Left lung (tissue), 10 donors: ENCODE results near the gene EHMT1. TPM values are rescaled to one million over a fixed set of nuclear protein-coding genes. Genes with fewer than 3 reads are reported as not detected.

ENCODE experiments used
- ATAC-seq: fragments of 200-7000 bp; cut with Tn5 transposase; one replicate; pipeline ENCODE4 v1.9.1; 2020; ENCODE audit warnings: moderate library complexity
- DNase-seq, 4 donors: peaks; one replicate each; pipeline ENCODE4 v3.0.0-alpha.2; 2013 to 2020
- H3K27ac ChIP-seq, 2 donors: fragments of 200-600 bp; sonication (generic) in 1 of 2; one replicate each; pipeline versions ENCODE4 v1.5.0 to v1.8.0; 2020 to 2021
- H3K27me3 ChIP-seq, 2 donors: fragments of 200-600 bp; sonication (generic) in 1 of 2; one replicate each; pipeline versions ENCODE4 v1.5.0 to v1.8.0; 2020 to 2021
- H3K36me3 ChIP-seq, 2 donors: fragments of 200-600 bp; sonication (generic) in 1 of 2; one replicate each; pipeline versions ENCODE4 v1.5.0 to v1.8.0; 2020 to 2021
- H3K4me1 ChIP-seq, 2 donors: fragments of 200-600 bp; one replicate each; pipeline ENCODE4 v1.8.0; 2021
- H3K4me3 ChIP-seq, 2 donors: fragments of 200-600 bp; sonication (generic) in 1 of 2; one replicate each; pipeline versions ENCODE4 v1.5.0 to v1.8.0; 2020 to 2021; ENCODE audit warnings: mild to moderate bottlenecking in 1 of 2
- H3K9me3 ChIP-seq, 2 donors: fragments of 200-600 bp; sonication (generic) in 1 of 2; one replicate each; pipeline versions ENCODE4 v1.5.0 to v1.8.0; 2020 to 2021
- CTCF ChIP-seq, 2 donors: fragments of 200-600 bp; sonication (generic) in 1 of 2; IDR thresholded peaks; one replicate each; pipeline versions ENCODE4 v1.5.0 to v1.8.0; 2021; ENCODE audit warnings: antibody characterized with exemption in 2 of 2
- intact Hi-C, 2 donors: fragments of 100-400 bp; cut with DNase I; formaldehyde crosslinking; loops; one replicate each; pipeline versions ENCODE4 v1.11.2 to v1.14.2; 2022
- polyA plus RNA-seq, 6 donors: library from polyadenylated mRNA; unstranded; fragments of 120-200 nt; gene quantifications; one replicate each; pipeline ENCODE4 v1.2.1, GENCODE V29; 2013; ENCODE audit not compliant: insufficient read length in 6 of 6
- total RNA-seq, 2 donors: library from RNA; stranded (reverse); fragmentation: NEBNext Ultra II Directional; extraction: Animal tissue kit (Norgen Biotek cat#: 25700); gene quantifications; one replicate each; pipeline ENCODE4 v1.2.1, GENCODE V29; 2021
- donor health status: DM: no; HTN: yes; CAD: no.
- donor health status: DM: no; HTN: no; CAD: no.

EHMT1 gene
- total and polyA plus RNA-seq, 8 donors, result 71.5 to 92.7 (median 82.7) TPM

DNA sequence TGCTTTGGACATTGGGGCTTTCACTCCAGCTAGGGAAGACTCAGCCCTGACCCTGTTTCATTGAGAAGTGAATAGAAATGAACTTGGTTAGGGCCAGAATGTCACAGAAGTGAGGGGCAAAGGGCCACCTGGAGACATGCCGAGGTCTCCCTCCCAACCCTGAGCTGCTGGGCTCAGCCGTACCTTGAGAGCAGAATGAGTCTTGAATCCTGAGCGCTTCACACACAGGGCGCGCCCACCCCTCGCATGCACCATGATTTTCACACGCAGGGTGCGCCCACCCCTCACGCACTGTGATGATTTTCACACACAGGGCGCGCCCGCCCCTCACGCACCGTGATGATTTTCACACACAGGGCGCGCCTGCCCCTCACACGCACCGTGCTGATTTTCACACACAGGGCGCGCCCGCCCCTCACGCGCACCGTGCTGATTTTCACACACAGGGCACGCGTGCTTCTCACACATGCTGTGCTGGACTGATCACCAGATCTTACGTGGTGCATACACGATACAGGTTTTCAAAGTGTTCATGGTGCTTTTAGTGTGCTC, 99.0 kb downstream of the EHMT1 start:
- peaks cover 0 to 12% of the 10 kb centered on the region in 2 donors for H3K9me3 ChIP-seq
- no peaks in the 10 kb centered on the region for H3K4me1 ChIP-seq
- no peaks in the 10 kb centered on the region for H3K27me3 ChIP-seq
- no peak overlapping the region for H3K4me3 ChIP-seq
- intact Hi-C loops, result no loop called here
- DNase-seq (peak in 1 of 4 donors; percentile 43), ATAC-seq (no peak)
- H3K36me3 ChIP-seq, result peaks cover 0 to 45% of the 10 kb centered on the region in 2 donors
- TF ChIP-seq CTCF (IDR thresholded peaks at IDR 0.05), result no peak
- H3K27ac ChIP-seq, result no peak overlapping the region

DNA sequence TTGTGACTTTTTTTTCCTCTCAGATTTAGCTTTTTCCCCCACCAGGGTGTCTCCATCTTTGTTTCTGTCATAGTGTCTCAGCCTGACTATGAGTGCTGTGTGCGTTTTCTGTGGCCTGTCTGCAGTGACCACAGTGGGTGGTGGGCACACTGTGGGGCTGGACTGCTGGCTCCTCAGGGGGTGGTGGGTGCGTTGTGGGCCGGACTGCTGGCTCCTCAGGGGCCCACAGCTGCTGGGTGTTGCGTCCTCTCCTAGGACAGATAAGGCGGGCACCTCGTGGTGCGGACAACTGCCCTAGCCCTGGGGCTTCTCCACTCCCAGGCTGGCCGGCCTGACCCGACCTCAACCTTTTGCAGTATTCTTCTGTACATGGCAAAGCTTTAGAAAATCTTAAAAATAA, 100.4 kb downstream of the EHMT1 start:
- Histone ChIP-seq H3K4me3 (no peak overlapping the region), H3K4me1 (peaks cover 0 to 7% of the 10 kb centered on the region in 2 donors), H3K27me3 (no peaks in the 10 kb centered on the region), H3K9me3 (peaks cover 0 to 7% of the 10 kb centered on the region in 2 donors), H3K36me3 (peaks cover 0 to 42% of the 10 kb centered on the region in 2 donors), H3K27ac (no peak overlapping the region)
- TF ChIP-seq CTCF (IDR thresholded peaks at IDR 0.05), result no peak
- ATAC-seq, result no peak
- peak in 1 of 4 donors; percentile 52 for DNase-seq
- intact Hi-C loops, result no loop called here

GRCh38 chr9:137720571-137721110, 101.8 kb downstream of the EHMT1 start:
- Histone ChIP-seq H3K27me3 (no peaks in the 10 kb centered on the region), H3K27ac (no peak overlapping the region), H3K4me3 (no peak overlapping the region), H3K9me3 (peaks cover 0 to 7% of the 10 kb centered on the region in 2 donors), H3K36me3 (peaks cover 0 to 47% of the 10 kb centered on the region in 2 donors), H3K4me1 (peaks cover 0 to 7% of the 10 kb centered on the region in 2 donors)
- DNase-seq (peak in 1 of 4 donors; percentile 35), ATAC-seq (no peak)
- no peak for TF ChIP-seq CTCF (IDR thresholded peaks at IDR 0.05)
- intact Hi-C loops, result no loop called here

GRCh38 chr9:137721479-137721878, 102.7 kb downstream of the EHMT1 start:
- no peak for DNase-seq
- intact Hi-C loops, result no loop called here
- Histone ChIP-seq H3K27me3 (no peaks in the 10 kb centered on the region), H3K36me3 (peaks cover 0 to 53% of the 10 kb centered on the region in 2 donors), H3K27ac (no peak overlapping the region), H3K4me3 (no peak overlapping the region), H3K4me1 (peaks cover 0 to 7% of the 10 kb centered on the region in 2 donors), H3K9me3 (peaks cover 0 to 6% of the 10 kb centered on the region in 2 donors)
- ATAC-seq, result no peak
- no peak for TF ChIP-seq CTCF (IDR thresholded peaks at IDR 0.05)

- peaks cover 0 to 2% of the 10 kb centered on the region in 2 donors for H3K9me3 ChIP-seq
- peaks cover 0 to 7% of the 10 kb centered on the region in 2 donors for H3K4me1 ChIP-seq
- no peak for TF ChIP-seq CTCF (IDR thresholded peaks at IDR 0.05)
- no peak overlapping the region for H3K4me3 ChIP-seq
- H3K27me3 ChIP-seq, result no peaks in the 10 kb centered on the region
- peaks cover 1 to 52% of the 10 kb centered on the region in 2 donors for H3K36me3 ChIP-seq
- intact Hi-C loops, result no loop called here
- ATAC-seq (no peak), DNase-seq (no peak)
- H3K27ac ChIP-seq, result no peak overlapping the region
Observed at GRCh38 chr9:137721899-137722298, 103.1 kb downstream of the EHMT1 start.
